CD4-positive, alpha-beta memory T cell (primary cell): ENCODE measurements around the gene LEMD2. TPM values are rescaled to one million over a fixed set of nuclear protein-coding genes. Genes with fewer than 3 reads are reported as not detected.
"Not testable (repeated sequence)": the region's sequence is repeated elsewhere in the genome, so short reads cannot be mapped to it uniquely, and the experiment has no call there.

Experiments
- CTCF ChIA-PET: fragments of 350-600 bp; sonication (Branson Sonifier 250); formaldehyde crosslinking; loops from one replicate; lab custom pipeline; 2021; ENCODE audit warnings: inconsistent platforms; ENCODE audit not compliant: partially characterized antibody; lab: Charles Lee
- POLR2A ChIA-PET: fragments of 350-600 bp; sonication (Branson Sonifier 250); formaldehyde crosslinking; loops from one replicate; lab custom pipeline; 2021; ENCODE audit not compliant: partially characterized antibody; lab: Charles Lee
- DNase-seq, 5 donors: peaks; one replicate each; pipeline versions ENCODE4 v3.0.0 to v3.0.0-alpha.2; 2020 to 2022; ENCODE audit warnings: mixed read lengths in 1 of 5
- H3K27ac ChIP-seq: one replicate; pipeline ENCODE4 v1.7.0; 2013; ENCODE audit warnings: low read depth, low read length
- H3K27me3 ChIP-seq: 2 replicates; pipeline ENCODE4 v1.7.0; 2013; ENCODE audit warnings: mild to moderate bottlenecking, low read length, moderate library complexity; ENCODE audit not compliant: insufficient read depth
- H3K36me3 ChIP-seq: 2 replicates; pipeline ENCODE4 v1.7.0; 2013; ENCODE audit warnings: mild to moderate bottlenecking, low read length, moderate library complexity; ENCODE audit not compliant: insufficient read depth
- H3K4me1 ChIP-seq: 2 replicates; pipeline ENCODE4 v1.7.0; 2013; ENCODE audit warnings: mild to moderate bottlenecking, low read length, moderate library complexity; ENCODE audit not compliant: insufficient read depth
- H3K4me3 ChIP-seq, 2 donors: one replicate each; pipeline ENCODE4 v1.7.0; 2013; ENCODE audit warnings: low read length in 2 of 2, mild to moderate bottlenecking in 1 of 2
- H3K9me3 ChIP-seq, 2 donors: one replicate each; pipeline ENCODE4 v1.7.0; 2013; ENCODE audit warnings: low read length in 2 of 2, control low read depth in 1 of 2; ENCODE audit not compliant: control insufficient read depth in 1 of 2
- H3K27ac Mint-ChIP-seq, 7 donors: one replicate each; pipeline ENCODE4 v1.8.0; 2020 to 2021; ENCODE audit warnings: mixed read lengths in 7 of 7, mild to moderate bottlenecking in 6 of 7, inconsistent platforms in 3 of 7, moderate library complexity in 3 of 7
- H3K27me3 Mint-ChIP-seq, 2 donors: one replicate each; pipeline ENCODE4 v1.8.0; 2020 to 2021; ENCODE audit warnings: mixed read lengths in 2 of 2
- H3K36me3 Mint-ChIP-seq, 2 donors: one replicate each; pipeline ENCODE4 v1.8.0; 2020 to 2021; ENCODE audit warnings: mixed read lengths in 2 of 2, inconsistent platforms in 1 of 2, mild to moderate bottlenecking in 1 of 2
- H3K4me1 Mint-ChIP-seq, 4 donors: one replicate each; pipeline ENCODE4 v1.8.0; 2020 to 2021; ENCODE audit warnings: mixed read lengths in 4 of 4, mild to moderate bottlenecking in 1 of 4
- H3K4me3 Mint-ChIP-seq, 8 donors: one replicate each; pipeline ENCODE4 v1.8.0; 2020 to 2021; ENCODE audit warnings: mixed read lengths in 8 of 8, mild to moderate bottlenecking in 7 of 8, moderate library complexity in 6 of 8, inconsistent platforms in 3 of 8
- H3K9me3 Mint-ChIP-seq, 8 donors: one replicate each; pipeline ENCODE4 v1.8.0; 2020 to 2021; ENCODE audit warnings: mixed read lengths in 8 of 8, mild to moderate bottlenecking in 5 of 8, inconsistent platforms in 3 of 8, moderate library complexity in 1 of 8
- intact Hi-C: fragments of 100-400 bp; cut with micrococcal nuclease; formaldehyde crosslinking; loops from one replicate; pipeline ENCODE4 v1.15.1; 2023
- polyA plus RNA-seq, 2 donors: library from polyadenylated mRNA; unstranded; fragments of 300-500 nt; fragmentation: Illumina TruSeq; gene quantifications; one replicate each; pipeline ENCODE4 v1.2.3, GENCODE V29; 2021
- total RNA-seq, 2 experiments: library from RNA; stranded (reverse); gene quantifications; one replicate each; pipeline ENCODE4 v1.2.3, GENCODE V29; 2021

LEMD2 gene
- total and polyA plus RNA-seq, 4 experiments from 2014 or later = 13.5 to 126 (median 80.1) TPM

DNA sequence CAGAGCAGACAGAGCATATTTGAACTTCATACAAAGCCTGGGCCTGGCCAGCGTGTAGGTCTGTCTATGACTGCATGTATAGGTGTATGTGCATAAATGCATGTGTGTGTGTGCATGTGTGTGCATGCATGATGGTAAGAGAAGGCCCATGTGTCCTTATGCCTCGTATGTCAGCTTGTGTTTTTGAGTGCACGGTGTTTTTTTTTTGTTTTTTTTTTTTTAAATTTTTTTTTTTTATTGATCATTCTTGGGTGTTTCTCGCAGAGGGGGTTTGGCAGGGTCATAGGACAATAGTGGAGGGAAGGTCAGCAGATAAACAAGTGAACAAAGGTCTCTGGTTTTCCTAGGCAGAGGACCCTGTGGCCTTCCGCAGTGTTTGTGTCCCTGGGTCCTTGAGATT, 42.8 kb upstream of the LEMD2 start:
- intact Hi-C loops, H3K4me3 Mint-ChIP-seq, POLR2A ChIA-PET, DNase-seq, H3K27me3 Mint-ChIP-seq, H3K4me1 ChIP-seq, H3K4me1 Mint-ChIP-seq, H3K9me3 Mint-ChIP-seq, H3K27me3 ChIP-seq, H3K27ac ChIP-seq, H3K27ac Mint-ChIP-seq, H3K36me3 Mint-ChIP-seq, H3K9me3 ChIP-seq, H3K36me3 ChIP-seq, H3K4me3 ChIP-seq: not testable (repeated sequence)
- CTCF ChIA-PET = interaction anchor here (0.6 kb wide), 1 partner anchor 202 kb away, joined by 3 read pairs; no protein-coding TSS in a partner anchor

DNA sequence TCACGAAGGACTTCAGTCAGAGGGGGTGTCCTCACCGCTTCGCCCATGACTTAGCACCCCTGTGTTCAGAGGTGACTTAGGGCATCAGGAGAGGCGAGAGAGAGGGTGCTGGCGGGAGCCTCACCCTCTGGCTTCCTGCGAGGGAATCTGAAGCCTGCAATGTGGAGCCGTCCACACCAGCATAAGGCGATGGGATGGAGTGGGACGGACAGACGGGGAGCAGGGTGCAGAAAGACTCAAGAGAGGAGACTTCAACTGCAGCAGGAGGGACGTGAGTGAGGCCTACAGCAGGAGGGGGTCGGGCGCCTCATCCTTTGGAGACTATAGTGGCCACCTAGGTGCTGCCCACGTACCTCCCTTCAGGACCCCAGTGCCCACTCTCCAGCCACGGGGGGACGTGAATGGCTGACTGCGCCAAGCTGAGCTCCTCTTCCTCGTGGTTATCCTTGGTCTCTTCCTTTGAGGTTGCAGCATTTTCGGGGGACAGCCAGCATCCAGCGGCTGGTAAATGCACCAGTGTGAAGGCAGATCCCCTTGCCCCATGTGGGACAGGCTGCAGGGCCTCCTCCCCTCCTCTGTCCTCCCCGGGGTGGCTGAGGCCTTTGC, 41.8 kb upstream of the LEMD2 start:
- Histone ChIP-seq H3K9me3 (no peaks in the 10 kb centered on the region), H3K4me3 (no peak overlapping the region), H3K4me1 (no peaks in the 10 kb centered on the region), H3K36me3 (no peaks in the 10 kb centered on the region), H3K27ac (no peak overlapping the region), H3K27me3 (no peaks in the 10 kb centered on the region)
- H3K27me3 Mint-ChIP-seq = peaks cover 2 to 5% of the 10 kb centered on the region in 2 donors
- H3K36me3 Mint-ChIP-seq = no peaks in the 10 kb centered on the region
- H3K4me3 Mint-ChIP-seq = no peak overlapping the region
- H3K9me3 Mint-ChIP-seq = peaks cover 0 to 2% (median 0%) of the 10 kb centered on the region in 8 donors
- intact Hi-C loops = no loop called here
- H3K27ac Mint-ChIP-seq = no peak overlapping the region
- CTCF ChIA-PET = no interaction called here
- POLR2A ChIA-PET = no interaction called here
- no peaks in the 10 kb centered on the region for H3K4me1 Mint-ChIP-seq
- no peak for DNase-seq

DNA sequence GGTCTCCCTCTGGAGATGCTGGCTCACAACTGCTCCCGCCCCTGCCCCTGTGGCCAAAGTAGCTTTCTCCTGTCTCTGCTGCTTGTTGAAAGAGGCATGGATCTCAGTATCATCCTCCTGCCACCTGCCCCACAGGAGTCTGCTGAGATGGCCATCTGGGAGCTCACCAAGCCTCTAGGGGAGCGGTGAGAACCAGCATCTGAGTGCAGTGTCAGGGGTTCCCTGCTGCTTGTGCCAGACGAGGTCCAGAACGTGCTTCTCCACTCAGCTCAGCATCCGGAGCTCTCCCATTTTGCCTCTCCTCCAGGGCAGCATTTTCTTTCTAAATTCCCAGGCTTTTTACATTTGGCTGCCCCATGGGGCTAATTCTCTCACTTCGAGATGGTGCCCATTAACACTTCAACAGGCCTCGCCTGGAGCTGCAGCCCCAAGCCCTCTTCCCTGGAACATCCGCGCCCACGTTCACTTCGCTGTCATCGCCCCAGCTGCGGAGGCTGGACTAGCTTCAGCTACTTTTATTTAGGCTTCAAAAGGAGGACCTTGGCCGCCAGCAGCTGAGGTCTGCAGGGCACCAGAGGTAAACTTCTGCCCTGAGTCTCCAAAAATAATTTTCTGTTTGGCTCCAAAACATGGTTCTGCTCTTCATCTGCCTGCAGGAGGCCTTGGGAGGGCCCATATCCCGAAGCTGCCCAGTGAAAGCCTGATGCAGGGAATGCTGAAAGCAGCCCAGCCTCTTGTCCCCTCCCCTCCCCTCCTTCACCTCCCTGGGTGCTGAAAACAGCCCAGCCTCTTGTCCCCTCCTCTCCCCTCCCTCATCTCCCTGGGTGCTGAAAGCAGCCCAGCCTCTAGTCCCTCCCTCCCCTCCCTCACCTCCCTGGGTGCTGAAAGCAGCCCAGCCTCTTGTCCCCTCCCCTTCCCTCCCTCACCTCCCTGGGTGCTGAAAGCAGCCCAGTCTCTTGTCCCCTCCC, 40.1 kb upstream of the LEMD2 start:
- Mint-ChIP-seq H3K36me3 (no peaks in the 10 kb centered on the region), H3K9me3 (peaks cover 0 to 2% (median 0%) of the 10 kb centered on the region in 8 donors), H3K4me3 (no peak overlapping the region), H3K4me1 (no peaks in the 10 kb centered on the region), H3K27ac (no peak overlapping the region), H3K27me3 (peaks cover 0 to 5% of the 10 kb centered on the region in 2 donors)
- no peaks in the 10 kb centered on the region for H3K36me3 ChIP-seq
- no peaks in the 10 kb centered on the region for H3K27me3 ChIP-seq
- no peak for DNase-seq
- ChIA-PET POLR2A (no interaction called here), CTCF (no interaction called here)
- intact Hi-C loops = no loop called here
- H3K9me3 ChIP-seq = no peaks in the 10 kb centered on the region
- H3K4me1 ChIP-seq = no peaks in the 10 kb centered on the region
- no peak overlapping the region for H3K27ac ChIP-seq
- H3K4me3 ChIP-seq = no peak overlapping the region

- Mint-ChIP-seq H3K27me3 (peaks cover 0 to 5% of the 10 kb centered on the region in 2 donors), H3K36me3 (no peaks in the 10 kb centered on the region), H3K27ac (no peak overlapping the region), H3K9me3 (peaks cover 0 to 2% (median 0%) of the 10 kb centered on the region in 8 donors), H3K4me3 (no peak overlapping the region), H3K4me1 (no peaks in the 10 kb centered on the region)
- intact Hi-C loops = no loop called here
- Histone ChIP-seq H3K27ac (no peak overlapping the region), H3K4me3 (no peak overlapping the region), H3K9me3 (no peaks in the 10 kb centered on the region), H3K36me3 (no peaks in the 10 kb centered on the region), H3K4me1 (no peaks in the 10 kb centered on the region), H3K27me3 (no peaks in the 10 kb centered on the region)
- ChIA-PET CTCF (no interaction called here), POLR2A (no interaction called here)
- no peak for DNase-seq
Observed at GRCh38 chr6:33828452-33828763, 39.5 kb upstream of the LEMD2 start.

DNA sequence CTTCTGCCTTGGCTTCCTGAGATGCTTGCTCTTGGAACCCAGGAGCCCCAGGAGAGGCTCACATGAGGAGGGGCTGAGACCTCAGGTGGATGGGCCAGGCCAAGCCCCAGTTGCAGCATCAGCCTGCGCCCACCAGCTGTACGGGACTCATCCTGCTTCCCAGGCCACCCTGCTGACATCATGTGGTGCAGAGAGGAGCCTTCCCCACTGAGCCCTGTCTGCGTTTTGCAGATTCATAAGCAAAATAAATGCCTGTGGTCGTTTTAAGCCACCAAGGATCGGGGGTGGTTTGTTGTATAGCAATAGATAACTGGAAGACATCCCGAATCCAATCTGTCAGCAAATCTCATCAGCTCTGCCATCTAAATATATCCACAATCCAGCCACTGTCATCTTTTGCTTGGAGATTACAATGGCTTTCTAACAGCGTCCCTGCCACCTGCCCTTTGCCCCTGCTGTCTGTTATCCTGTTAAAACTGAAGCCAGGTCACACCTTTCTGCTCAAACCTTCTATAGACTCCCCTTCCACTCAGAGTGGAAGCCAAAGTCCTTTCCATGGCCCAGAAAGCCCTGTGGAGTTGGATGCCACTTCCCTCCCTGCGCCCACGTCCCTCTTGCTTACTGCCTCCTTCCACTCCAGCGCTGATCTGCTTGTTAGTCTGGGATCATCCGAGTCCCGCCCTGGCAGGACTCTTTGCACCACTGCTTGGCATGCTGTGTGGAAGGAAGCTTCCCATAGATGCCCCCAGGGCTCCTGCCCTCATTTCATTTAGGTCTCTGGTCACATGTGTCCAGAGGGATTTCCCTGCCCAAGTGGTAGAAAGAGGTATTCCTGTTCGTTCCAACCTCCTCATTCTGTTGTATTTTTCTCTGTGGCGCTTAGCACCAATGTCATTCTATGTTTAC, 38.9 kb upstream of the LEMD2 start:
- CTCF ChIA-PET = no interaction called here
- no peak for DNase-seq
- no peak overlapping the region for H3K4me3 Mint-ChIP-seq
- POLR2A ChIA-PET = no interaction called here
- Histone ChIP-seq H3K27ac (no peak overlapping the region), H3K36me3 (no peaks in the 10 kb centered on the region), H3K27me3 (no peaks in the 10 kb centered on the region), H3K9me3 (no peaks in the 10 kb centered on the region), H3K4me1 (no peaks in the 10 kb centered on the region), H3K4me3 (no peak overlapping the region)
- no peaks in the 10 kb centered on the region for H3K4me1 Mint-ChIP-seq
- H3K27me3 Mint-ChIP-seq = peaks cover 0 to 5% of the 10 kb centered on the region in 2 donors
- H3K9me3 Mint-ChIP-seq = peaks cover 0 to 2% (median 0%) of the 10 kb centered on the region in 8 donors
- H3K27ac Mint-ChIP-seq = no peak overlapping the region
- intact Hi-C loops = no loop called here
- no peaks in the 10 kb centered on the region for H3K36me3 Mint-ChIP-seq

GRCh38 chr6:33826537-33826936, 37.6 kb upstream of the LEMD2 start:
- no peak overlapping the region for H3K27ac ChIP-seq
- ChIA-PET CTCF (no interaction called here), POLR2A (no interaction called here)
- no peak for DNase-seq
- H3K4me1 ChIP-seq = no peaks in the 10 kb centered on the region
- no peaks in the 10 kb centered on the region for H3K27me3 ChIP-seq
- H3K9me3 ChIP-seq = no peaks in the 10 kb centered on the region
- Mint-ChIP-seq H3K27ac (no peak overlapping the region), H3K9me3 (peaks cover 0 to 2% (median 0%) of the 10 kb centered on the region in 8 donors), H3K4me3 (no peak overlapping the region), H3K27me3 (peaks cover 0 to 5% of the 10 kb centered on the region in 2 donors), H3K4me1 (no peaks in the 10 kb centered on the region), H3K36me3 (no peaks in the 10 kb centered on the region)
- intact Hi-C loops = no loop called here
- no peaks in the 10 kb centered on the region for H3K36me3 ChIP-seq
- no peak overlapping the region for H3K4me3 ChIP-seq
